GM23338 (cell line): Measurements from ENCODE around the gene IGFBP5. TPM values are rescaled to one million over a fixed set of nuclear protein-coding genes. Genes with fewer than 3 reads are reported as not detected.
A peak's percentile ranks its signal among the peaks of the same experiment; 100 is the strongest.

Experiments
- ATAC-seq: fragments of 200-7000 bp; cut with Tn5 transposase; 3 replicates; pipeline ENCODE4 v1.9.1; 2020
- DNase-seq: peaks from one replicate; pipeline ENCODE4 v3.0.0-alpha.2; 2015; ENCODE audit warnings: low spot score
- H2AFZ ChIP-seq: fragments of 200-600 bp; sonication (generic); 2 replicates; pipeline ENCODE4 v1.8.0; 2016; ENCODE audit warnings: antibody characterized with exemption, mild to moderate bottlenecking, moderate library complexity
- H3F3A ChIP-seq: fragments of 200-600 bp; sonication (generic); replicated peaks from 2 replicates; pipeline ENCODE4 v1.8.0; 2017; ENCODE audit warnings: antibody characterized with exemption, mixed run types, low read depth
- H3K27ac ChIP-seq: fragments of 200-600 bp; sonication (generic); 2 replicates; pipeline ENCODE4 v1.6.1; 2016; ENCODE audit warnings: low read depth
- H3K27me3 ChIP-seq: fragments of 200-600 bp; sonication (generic); 2 replicates; pipeline ENCODE4 v1.8.0; 2016; ENCODE audit warnings: mild to moderate bottlenecking, mixed run types, moderate library complexity; ENCODE audit not compliant: insufficient read depth
- H3K36me3 ChIP-seq: fragments of 200-600 bp; sonication (generic); 2 replicates; pipeline ENCODE4 v1.8.0; 2016; ENCODE audit warnings: mild to moderate bottlenecking; ENCODE audit not compliant: insufficient read depth
- H3K4me1 ChIP-seq: fragments of 200-600 bp; sonication (generic); 2 replicates; pipeline ENCODE4 v1.8.0; 2016; ENCODE audit warnings: mild to moderate bottlenecking, moderate library complexity; ENCODE audit not compliant: insufficient read depth
- H3K4me2 ChIP-seq: fragments of 200-600 bp; sonication (generic); 2 replicates; pipeline ENCODE4 v1.7.1; 2017; ENCODE audit warnings: mixed run types
- H3K4me3 ChIP-seq: fragments of 200-600 bp; sonication (generic); 2 replicates; pipeline ENCODE4 v1.6.1; 2016; ENCODE audit warnings: mixed run types
- H3K79me2 ChIP-seq: fragments of 200-600 bp; sonication (generic); replicated peaks from 2 replicates; pipeline ENCODE4 v1.8.0; 2017; ENCODE audit warnings: mild to moderate bottlenecking; ENCODE audit not compliant: insufficient read depth
- H3K9me2 ChIP-seq: fragments of 200-600 bp; sonication (generic); 2 replicates; pipeline ENCODE4 v1.8.0; 2017; ENCODE audit not compliant: insufficient read depth
- H4K20me1 ChIP-seq: fragments of 200-600 bp; sonication (generic); replicated peaks from 2 replicates; pipeline ENCODE4 v1.8.0; 2017; ENCODE audit warnings: mild to moderate bottlenecking; ENCODE audit not compliant: insufficient read depth
- H3K27ac Mint-ChIP-seq: 2 replicates; pipeline ENCODE4 v1.8.0; 2020; ENCODE audit warnings: inconsistent platforms, mild to moderate bottlenecking, moderate library complexity, mixed read lengths
- H3K27me3 Mint-ChIP-seq: 3 replicates; pipeline ENCODE4 v1.8.0; 2022; ENCODE audit warnings: low read depth, mild to moderate bottlenecking, moderate library complexity, mixed read lengths, inconsistent platforms; ENCODE audit not compliant: insufficient read depth, poor library complexity
- H3K36me3 Mint-ChIP-seq: 3 replicates; pipeline ENCODE4 v1.8.0; 2021; ENCODE audit warnings: low read depth, mild to moderate bottlenecking, inconsistent platforms, moderate library complexity, mixed read lengths
- H3K4me1 Mint-ChIP-seq: 3 replicates; pipeline ENCODE4 v1.8.0; 2020; ENCODE audit warnings: mild to moderate bottlenecking, inconsistent platforms, mixed read lengths
- H3K4me3 Mint-ChIP-seq: 3 replicates; pipeline ENCODE4 v1.8.0; 2021; ENCODE audit warnings: moderate library complexity, mild to moderate bottlenecking, inconsistent platforms, mixed read lengths
- H3K9me3 Mint-ChIP-seq: 3 replicates; pipeline ENCODE4 v1.8.0; 2020; ENCODE audit warnings: moderate library complexity, mild to moderate bottlenecking, inconsistent platforms, mixed read lengths
- CREB1 ChIP-seq: fragments of 250-450 bp; sonication (Bioruptor Pico); IDR thresholded peaks from 2 replicates; pipeline ENCODE4 v1.5.0; 2020; ENCODE audit warnings: low read depth, mild to moderate bottlenecking, moderate library complexity
- EZH2 ChIP-seq: fragments of 200-600 bp; sonication (generic); IDR thresholded peaks from one replicate; pipeline ENCODE4 v1.8.0; 2017; ENCODE audit warnings: antibody characterized with exemption, mild to moderate bottlenecking, low read depth; ENCODE audit not compliant: unreplicated experiment
- EZH2phosphoT487 ChIP-seq: fragments of 200-600 bp; sonication (generic); IDR thresholded peaks from one replicate; pipeline ENCODE4 v1.8.1; 2018; ENCODE audit warnings: antibody characterized with exemption; ENCODE audit not compliant: unreplicated experiment
- JUNB ChIP-seq: IDR thresholded peaks from one replicate; pipeline ENCODE4 v1.6.1; 2016; ENCODE audit warnings: antibody characterized with exemption; ENCODE audit not compliant: unreplicated experiment
- NANOG ChIP-seq: IDR thresholded peaks from 2 replicates; pipeline ENCODE4 v1.6.1; 2016; ENCODE audit warnings: antibody characterized with exemption, borderline replicate concordance
- POLR2AphosphoS5 ChIP-seq: IDR thresholded peaks from 2 replicates; pipeline ENCODE4 v1.6.1; 2016; ENCODE audit warnings: antibody characterized with exemption, low read depth
- STAT1 ChIP-seq: IDR thresholded peaks from one replicate; pipeline ENCODE4 v1.6.1; 2016; ENCODE audit warnings: antibody characterized with exemption; ENCODE audit not compliant: unreplicated experiment
- ZNF114 ChIP-seq: fragments of 250-450 bp; sonication (Bioruptor Pico); IDR thresholded peaks from 2 replicates; pipeline ENCODE4 v1.5.0; 2020; ENCODE audit warnings: mild to moderate bottlenecking, moderate library complexity
- ZNF331 ChIP-seq: fragments of 250-450 bp; sonication (Bioruptor Pico); IDR thresholded peaks from 2 replicates; pipeline ENCODE4 v1.5.0; 2020; ENCODE audit warnings: low read depth, mild to moderate bottlenecking, moderate library complexity
- polyA plus RNA-seq: library from polyadenylated mRNA; unstranded; fragments of >200 nt; fragmentation: Nextera tagmentation; extraction: Ambion mirVana; gene quantifications from 2 replicates; pipeline ENCODE4 v1.2.1, GENCODE V29; 2016
- total RNA-seq: library from RNA; depleted of rRNA; stranded (reverse); fragments of >200 nt; shearing (Covaris generic); gene quantifications from 2 replicates; pipeline ENCODE4 v1.2.3, GENCODE V29; 2014
- TF ChIP-seq, protein P1 (sequence below): fragments of 250-450 bp; sonication (Bioruptor Pico); IDR thresholded peaks from 2 replicates; pipeline ENCODE4 v1.5.0; 2020; ENCODE audit warnings: mild to moderate bottlenecking, moderate library complexity
- TF ChIP-seq, protein P2 (sequence below): IDR thresholded peaks from 2 replicates; pipeline ENCODE4 v1.6.1; 2016; ENCODE audit warnings: antibody characterized with exemption
- TF ChIP-seq, protein P3 (sequence below): IDR thresholded peaks from one replicate; pipeline ENCODE4 v1.6.1; 2018; ENCODE audit warnings: antibody characterized with exemption; ENCODE audit not compliant: unreplicated experiment
- TF ChIP-seq, protein P4 (sequence below), 2 experiments: fragments of 200-600 bp in 1 of 2; sonication (generic) in 1 of 2; conservative IDR thresholded peaks; 2 replicates each; pipeline versions ENCODE4 v1.5.1 to v1.6.1; 2016 to 2017; ENCODE audit warnings: antibody characterized with exemption in 2 of 2, low read depth in 2 of 2, mild to moderate bottlenecking in 2 of 2, moderate library complexity in 1 of 2

Gene IGFBP5
- total and polyA plus RNA-seq, 2 experiments from 2014 or later = 0.70 to 2.5 TPM

DNA sequence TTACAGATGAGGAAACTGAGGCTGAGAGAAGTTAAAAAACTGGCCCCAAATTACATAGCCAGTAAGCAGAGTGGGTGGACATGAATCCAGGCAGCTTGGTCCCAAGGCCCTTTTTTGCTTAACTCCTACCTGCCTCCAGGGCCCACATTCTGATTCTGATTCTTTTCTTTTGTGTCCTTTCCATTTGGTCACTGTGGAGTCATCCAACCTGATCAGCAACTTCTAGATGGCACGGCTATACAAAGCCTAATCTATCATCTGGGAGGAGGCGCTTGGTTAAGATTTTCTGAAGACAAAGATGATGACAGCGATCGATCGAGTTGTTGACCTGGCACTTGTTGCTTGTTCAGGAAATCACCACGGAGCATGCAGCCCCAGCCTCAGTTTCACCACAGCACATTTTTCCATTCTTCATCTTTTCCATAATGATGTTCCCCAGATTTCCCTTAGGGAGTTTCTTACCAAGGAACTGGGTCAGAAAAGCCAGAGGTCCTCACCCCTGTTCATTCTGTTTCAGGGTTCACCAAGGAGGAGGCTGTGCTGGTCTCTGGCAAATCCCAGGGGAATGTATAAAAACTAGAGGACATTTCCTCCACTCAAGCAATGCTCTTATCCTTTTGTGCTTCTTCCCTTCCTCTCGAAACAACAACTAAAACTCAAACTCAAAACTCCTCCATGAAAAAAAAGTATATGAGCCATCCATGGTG is 69.0 kb downstream of the IGFBP5 start:
- Mint-ChIP-seq H3K36me3 (no peaks in the 10 kb centered on the region), H3K4me1 (peaks cover 16% of the 10 kb centered on the region), H3K9me3 (no peaks in the 10 kb centered on the region), H3K4me3 (no peak overlapping the region), H3K27me3 (peaks cover 7% of the 10 kb centered on the region), H3K27ac (no peak overlapping the region)
- no peak overlapping the region; the same call in 1 of the 2 replicates for H2AFZ ChIP-seq
- DNase-seq (no peak), ATAC-seq (peak; percentile 53; the same call in 1 of the 3 replicates)
- H3K9me2 ChIP-seq = no peaks in the 10 kb centered on the region
- no peaks in the 10 kb centered on the region for H3K27me3 ChIP-seq
- no peaks in the 10 kb centered on the region for H4K20me1 ChIP-seq
- no peaks in the 10 kb centered on the region for H3K36me3 ChIP-seq
- no peaks in the 10 kb centered on the region for H3F3A ChIP-seq
- no peaks in the 10 kb centered on the region for H3K79me2 ChIP-seq
- TF ChIP-seq EZH2phosphoT487 (no peak), ZNF114 (no peak), JUNB (no peak), POLR2AphosphoS5 (no peak), NANOG (no peak), CREB1 (CRISPR knock-in tag) (no peak), STAT1 (no peak), ZNF331 (CRISPR knock-in tag) (no peak), EZH2 (no peak)
- TF ChIP-seq, protein P1, sequence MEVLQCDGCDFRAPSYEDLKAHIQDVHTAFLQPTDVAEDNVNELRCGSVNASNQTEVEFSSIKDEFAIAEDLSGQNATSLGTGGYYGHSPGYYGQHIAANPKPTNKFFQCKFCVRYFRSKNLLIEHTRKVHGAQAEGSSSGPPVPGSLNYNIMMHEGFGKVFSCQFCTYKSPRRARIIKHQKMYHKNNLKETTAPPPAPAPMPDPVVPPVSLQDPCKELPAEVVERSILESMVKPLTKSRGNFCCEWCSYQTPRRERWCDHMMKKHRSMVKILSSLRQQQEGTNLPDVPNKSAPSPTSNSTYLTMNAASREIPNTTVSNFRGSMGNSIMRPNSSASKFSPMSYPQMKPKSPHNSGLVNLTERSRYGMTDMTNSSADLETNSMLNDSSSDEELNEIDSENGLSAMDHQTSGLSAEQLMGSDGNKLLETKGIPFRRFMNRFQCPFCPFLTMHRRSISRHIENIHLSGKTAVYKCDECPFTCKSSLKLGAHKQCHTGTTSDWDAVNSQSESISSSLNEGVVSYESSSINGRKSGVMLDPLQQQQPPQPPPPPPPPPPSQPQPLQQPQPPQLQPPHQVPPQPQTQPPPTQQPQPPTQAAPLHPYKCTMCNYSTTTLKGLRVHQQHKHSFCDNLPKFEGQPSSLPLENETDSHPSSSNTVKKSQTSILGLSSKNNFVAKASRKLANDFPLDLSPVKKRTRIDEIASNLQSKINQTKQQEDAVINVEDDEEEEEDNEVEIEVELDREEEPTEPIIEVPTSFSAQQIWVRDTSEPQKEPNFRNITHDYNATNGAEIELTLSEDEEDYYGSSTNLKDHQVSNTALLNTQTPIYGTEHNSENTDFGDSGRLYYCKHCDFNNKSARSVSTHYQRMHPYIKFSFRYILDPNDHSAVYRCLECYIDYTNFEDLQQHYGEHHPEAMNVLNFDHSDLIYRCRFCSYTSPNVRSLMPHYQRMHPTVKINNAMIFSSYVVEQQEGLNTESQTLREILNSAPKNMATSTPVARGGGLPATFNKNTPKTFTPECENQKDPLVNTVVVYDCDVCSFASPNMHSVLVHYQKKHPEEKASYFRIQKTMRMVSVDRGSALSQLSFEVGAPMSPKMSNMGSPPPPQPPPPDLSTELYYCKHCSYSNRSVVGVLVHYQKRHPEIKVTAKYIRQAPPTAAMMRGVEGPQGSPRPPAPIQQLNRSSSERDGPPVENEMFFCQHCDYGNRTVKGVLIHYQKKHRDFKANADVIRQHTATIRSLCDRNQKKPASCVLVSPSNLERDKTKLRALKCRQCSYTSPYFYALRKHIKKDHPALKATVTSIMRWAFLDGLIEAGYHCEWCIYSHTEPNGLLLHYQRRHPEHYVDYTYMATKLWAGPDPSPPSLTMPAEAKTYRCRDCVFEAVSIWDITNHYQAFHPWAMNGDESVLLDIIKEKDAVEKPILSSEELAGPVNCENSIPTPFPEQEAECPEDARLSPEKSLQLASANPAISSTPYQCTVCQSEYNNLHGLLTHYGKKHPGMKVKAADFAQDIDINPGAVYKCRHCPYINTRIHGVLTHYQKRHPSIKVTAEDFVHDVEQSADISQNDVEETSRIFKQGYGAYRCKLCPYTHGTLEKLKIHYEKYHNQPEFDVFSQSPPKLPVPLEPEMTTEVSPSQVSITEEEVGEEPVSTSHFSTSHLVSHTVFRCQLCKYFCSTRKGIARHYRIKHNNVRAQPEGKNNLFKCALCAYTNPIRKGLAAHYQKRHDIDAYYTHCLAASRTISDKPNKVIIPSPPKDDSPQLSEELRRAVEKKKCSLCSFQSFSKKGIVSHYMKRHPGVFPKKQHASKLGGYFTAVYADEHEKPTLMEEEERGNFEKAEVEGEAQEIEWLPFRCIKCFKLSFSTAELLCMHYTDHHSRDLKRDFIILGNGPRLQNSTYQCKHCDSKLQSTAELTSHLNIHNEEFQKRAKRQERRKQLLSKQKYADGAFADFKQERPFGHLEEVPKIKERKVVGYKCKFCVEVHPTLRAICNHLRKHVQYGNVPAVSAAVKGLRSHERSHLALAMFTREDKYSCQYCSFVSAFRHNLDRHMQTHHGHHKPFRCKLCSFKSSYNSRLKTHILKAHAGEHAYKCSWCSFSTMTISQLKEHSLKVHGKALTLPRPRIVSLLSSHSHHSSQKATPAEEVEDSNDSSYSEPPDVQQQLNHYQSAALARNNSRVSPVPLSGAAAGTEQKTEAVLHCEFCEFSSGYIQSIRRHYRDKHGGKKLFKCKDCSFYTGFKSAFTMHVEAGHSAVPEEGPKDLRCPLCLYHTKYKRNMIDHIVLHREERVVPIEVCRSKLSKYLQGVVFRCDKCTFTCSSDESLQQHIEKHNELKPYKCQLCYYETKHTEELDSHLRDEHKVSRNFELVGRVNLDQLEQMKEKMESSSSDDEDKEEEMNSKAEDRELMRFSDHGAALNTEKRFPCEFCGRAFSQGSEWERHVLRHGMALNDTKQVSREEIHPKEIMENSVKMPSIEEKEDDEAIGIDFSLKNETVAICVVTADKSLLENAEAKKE (CRISPR knock-in tag) = no peak
- TF ChIP-seq, protein P2, sequence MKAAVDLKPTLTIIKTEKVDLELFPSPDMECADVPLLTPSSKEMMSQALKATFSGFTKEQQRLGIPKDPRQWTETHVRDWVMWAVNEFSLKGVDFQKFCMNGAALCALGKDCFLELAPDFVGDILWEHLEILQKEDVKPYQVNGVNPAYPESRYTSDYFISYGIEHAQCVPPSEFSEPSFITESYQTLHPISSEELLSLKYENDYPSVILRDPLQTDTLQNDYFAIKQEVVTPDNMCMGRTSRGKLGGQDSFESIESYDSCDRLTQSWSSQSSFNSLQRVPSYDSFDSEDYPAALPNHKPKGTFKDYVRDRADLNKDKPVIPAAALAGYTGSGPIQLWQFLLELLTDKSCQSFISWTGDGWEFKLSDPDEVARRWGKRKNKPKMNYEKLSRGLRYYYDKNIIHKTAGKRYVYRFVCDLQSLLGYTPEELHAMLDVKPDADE = no peak
- TF ChIP-seq, protein P3, sequence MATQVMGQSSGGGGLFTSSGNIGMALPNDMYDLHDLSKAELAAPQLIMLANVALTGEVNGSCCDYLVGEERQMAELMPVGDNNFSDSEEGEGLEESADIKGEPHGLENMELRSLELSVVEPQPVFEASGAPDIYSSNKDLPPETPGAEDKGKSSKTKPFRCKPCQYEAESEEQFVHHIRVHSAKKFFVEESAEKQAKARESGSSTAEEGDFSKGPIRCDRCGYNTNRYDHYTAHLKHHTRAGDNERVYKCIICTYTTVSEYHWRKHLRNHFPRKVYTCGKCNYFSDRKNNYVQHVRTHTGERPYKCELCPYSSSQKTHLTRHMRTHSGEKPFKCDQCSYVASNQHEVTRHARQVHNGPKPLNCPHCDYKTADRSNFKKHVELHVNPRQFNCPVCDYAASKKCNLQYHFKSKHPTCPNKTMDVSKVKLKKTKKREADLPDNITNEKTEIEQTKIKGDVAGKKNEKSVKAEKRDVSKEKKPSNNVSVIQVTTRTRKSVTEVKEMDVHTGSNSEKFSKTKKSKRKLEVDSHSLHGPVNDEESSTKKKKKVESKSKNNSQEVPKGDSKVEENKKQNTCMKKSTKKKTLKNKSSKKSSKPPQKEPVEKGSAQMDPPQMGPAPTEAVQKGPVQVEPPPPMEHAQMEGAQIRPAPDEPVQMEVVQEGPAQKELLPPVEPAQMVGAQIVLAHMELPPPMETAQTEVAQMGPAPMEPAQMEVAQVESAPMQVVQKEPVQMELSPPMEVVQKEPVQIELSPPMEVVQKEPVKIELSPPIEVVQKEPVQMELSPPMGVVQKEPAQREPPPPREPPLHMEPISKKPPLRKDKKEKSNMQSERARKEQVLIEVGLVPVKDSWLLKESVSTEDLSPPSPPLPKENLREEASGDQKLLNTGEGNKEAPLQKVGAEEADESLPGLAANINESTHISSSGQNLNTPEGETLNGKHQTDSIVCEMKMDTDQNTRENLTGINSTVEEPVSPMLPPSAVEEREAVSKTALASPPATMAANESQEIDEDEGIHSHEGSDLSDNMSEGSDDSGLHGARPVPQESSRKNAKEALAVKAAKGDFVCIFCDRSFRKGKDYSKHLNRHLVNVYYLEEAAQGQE = no peak
- TF ChIP-seq, protein P4, sequence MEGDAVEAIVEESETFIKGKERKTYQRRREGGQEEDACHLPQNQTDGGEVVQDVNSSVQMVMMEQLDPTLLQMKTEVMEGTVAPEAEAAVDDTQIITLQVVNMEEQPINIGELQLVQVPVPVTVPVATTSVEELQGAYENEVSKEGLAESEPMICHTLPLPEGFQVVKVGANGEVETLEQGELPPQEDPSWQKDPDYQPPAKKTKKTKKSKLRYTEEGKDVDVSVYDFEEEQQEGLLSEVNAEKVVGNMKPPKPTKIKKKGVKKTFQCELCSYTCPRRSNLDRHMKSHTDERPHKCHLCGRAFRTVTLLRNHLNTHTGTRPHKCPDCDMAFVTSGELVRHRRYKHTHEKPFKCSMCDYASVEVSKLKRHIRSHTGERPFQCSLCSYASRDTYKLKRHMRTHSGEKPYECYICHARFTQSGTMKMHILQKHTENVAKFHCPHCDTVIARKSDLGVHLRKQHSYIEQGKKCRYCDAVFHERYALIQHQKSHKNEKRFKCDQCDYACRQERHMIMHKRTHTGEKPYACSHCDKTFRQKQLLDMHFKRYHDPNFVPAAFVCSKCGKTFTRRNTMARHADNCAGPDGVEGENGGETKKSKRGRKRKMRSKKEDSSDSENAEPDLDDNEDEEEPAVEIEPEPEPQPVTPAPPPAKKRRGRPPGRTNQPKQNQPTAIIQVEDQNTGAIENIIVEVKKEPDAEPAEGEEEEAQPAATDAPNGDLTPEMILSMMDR (conservative IDR thresholded peaks at IDR 0.05; ENCODE audit: low read depth in 2 of 2) = no peak
- no peak overlapping the region for H3K4me2 ChIP-seq
- peaks cover 15% of the 10 kb centered on the region for H3K4me1 ChIP-seq
- H3K27ac ChIP-seq = no peak overlapping the region
- no peak overlapping the region for H3K4me3 ChIP-seq
